Stomach (tissue), 4 donors: Measurements from ENCODE around the gene LMCD1.

Experiments
- CTCF ChIP-seq, 7 experiments: fragments of 450-650 bp in 4 of 7; fragments of 200-600 bp in 3 of 7; sonication (generic) in 3 of 7; IDR thresholded peaks; one replicate each; pipeline ENCODE4 v1.5.1; 2016 to 2019; ENCODE audit warnings: antibody characterized with exemption in 7 of 7, control low read depth in 2 of 7, mild to moderate bottlenecking in 1 of 7
- POLR2AphosphoS5 ChIP-seq, 3 donors: sonication (generic); formaldehyde crosslinking; IDR thresholded peaks; one replicate each; pipeline ENCODE4 v1.6.1; 2016; ENCODE audit warnings: antibody characterized with exemption in 3 of 3

GRCh38 chr3:8595695-8596115 is 94.1 kb downstream of the LMCD1 start:
- TF ChIP-seq CTCF (IDR thresholded peaks at IDR 0.05) (no peak), POLR2AphosphoS5 (IDR thresholded peaks at IDR 0.05) (no peak)
